ENCODE data around the gene SDCCAG8. TPM values are rescaled to one million over a fixed set of nuclear protein-coding genes. Genes with fewer than 3 reads are reported as not detected.
A peak's percentile ranks its signal among the peaks of the same experiment; 100 is the strongest.

Gene SDCCAG8
- total RNA-seq, 6 experiments from 2014 or later, result 13.4 to 20.6 (median 15.6) TPM

DNA sequence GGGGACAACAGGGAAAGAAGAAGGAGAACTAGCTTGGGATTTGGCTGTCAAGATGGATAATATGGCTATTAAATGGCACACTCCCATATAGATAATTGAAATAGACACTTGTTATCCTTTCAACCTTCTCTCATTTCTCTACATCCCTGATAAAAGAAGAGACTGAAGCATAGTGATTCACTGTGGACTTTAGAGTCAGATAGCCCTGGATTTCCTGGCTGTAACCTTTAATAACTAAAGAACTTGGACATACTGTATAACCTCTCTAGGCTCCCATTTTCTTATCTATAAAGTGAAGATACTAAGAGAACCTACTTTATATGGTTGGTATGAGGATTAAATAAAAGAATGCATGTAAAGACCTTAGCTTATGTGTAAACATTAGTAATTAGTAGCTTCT lies 152.6 kb downstream of the SDCCAG8 start:
- ATAC-seq, result peak in 3 of 4 donors; percentile 28 to 80 (median 47)
- H3K27ac ChIP-seq, result peak overlapping the region in 2 of 3 donors; percentile 3 to 5
- intact Hi-C loops (cut with DNase I), result loop anchor here in 1 of 2 donors (10.0 kb wide), 1 partner anchor 54 kb away; no protein-coding TSS in a partner anchor
- no peak for DNase-seq
- no peak overlapping the region for H3K4me3 ChIP-seq
- H3K27me3 ChIP-seq, result no peaks in the 10 kb centered on the region
- peaks cover 0 to 5% (median 0%) of the 10 kb centered on the region in 4 donors for H3K4me1 ChIP-seq
- no peaks in the 10 kb centered on the region for H3K36me3 ChIP-seq
- TF ChIP-seq POLR2A (IDR thresholded peaks at IDR 0.05), result no peak
- TF ChIP-seq, protein P1, sequence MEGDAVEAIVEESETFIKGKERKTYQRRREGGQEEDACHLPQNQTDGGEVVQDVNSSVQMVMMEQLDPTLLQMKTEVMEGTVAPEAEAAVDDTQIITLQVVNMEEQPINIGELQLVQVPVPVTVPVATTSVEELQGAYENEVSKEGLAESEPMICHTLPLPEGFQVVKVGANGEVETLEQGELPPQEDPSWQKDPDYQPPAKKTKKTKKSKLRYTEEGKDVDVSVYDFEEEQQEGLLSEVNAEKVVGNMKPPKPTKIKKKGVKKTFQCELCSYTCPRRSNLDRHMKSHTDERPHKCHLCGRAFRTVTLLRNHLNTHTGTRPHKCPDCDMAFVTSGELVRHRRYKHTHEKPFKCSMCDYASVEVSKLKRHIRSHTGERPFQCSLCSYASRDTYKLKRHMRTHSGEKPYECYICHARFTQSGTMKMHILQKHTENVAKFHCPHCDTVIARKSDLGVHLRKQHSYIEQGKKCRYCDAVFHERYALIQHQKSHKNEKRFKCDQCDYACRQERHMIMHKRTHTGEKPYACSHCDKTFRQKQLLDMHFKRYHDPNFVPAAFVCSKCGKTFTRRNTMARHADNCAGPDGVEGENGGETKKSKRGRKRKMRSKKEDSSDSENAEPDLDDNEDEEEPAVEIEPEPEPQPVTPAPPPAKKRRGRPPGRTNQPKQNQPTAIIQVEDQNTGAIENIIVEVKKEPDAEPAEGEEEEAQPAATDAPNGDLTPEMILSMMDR (IDR thresholded peaks at IDR 0.05), result no peak
- no peaks in the 10 kb centered on the region for H3K9me3 ChIP-seq

DNA sequence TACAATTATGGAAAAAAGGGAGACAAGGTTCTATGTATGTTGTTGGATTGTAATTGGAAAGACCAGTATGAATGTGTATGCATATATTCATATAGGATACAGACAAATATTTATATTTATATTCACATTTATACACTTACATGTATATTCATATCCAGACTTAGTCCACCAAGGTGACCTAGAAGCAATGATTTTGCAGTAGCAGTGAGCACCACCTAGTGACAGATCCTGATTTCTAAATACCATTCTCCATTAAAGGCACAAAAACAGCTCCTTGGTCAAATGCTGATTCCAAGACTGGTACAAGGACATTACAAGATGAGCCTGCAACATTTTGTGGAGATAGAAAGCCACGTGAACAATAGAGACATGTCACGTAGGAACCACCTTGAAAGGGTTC lies 153.4 kb downstream of the SDCCAG8 start:
- peaks cover 0 to 5% (median 0%) of the 10 kb centered on the region in 4 donors for H3K4me1 ChIP-seq
- intact Hi-C loops (cut with DNase I), result loop anchor here in 1 of 2 donors (10.0 kb wide), 1 partner anchor 54 kb away; no protein-coding TSS in a partner anchor
- TF ChIP-seq POLR2A (IDR thresholded peaks at IDR 0.05), result no peak
- TF ChIP-seq, protein P1 (IDR thresholded peaks at IDR 0.05), result peak; percentile 39 to 68 (median 52)
- H3K27me3 ChIP-seq, result no peaks in the 10 kb centered on the region
- H3K36me3 ChIP-seq, result no peaks in the 10 kb centered on the region
- DNase-seq (no peak), ATAC-seq (peak; percentile 79 to 90 (median 84))
- no peak overlapping the region for H3K27ac ChIP-seq
- H3K4me3 ChIP-seq, result no peak overlapping the region
- 68% methylated on average over 2 of the region's 2 CpGs for WGBS (ENCODE audit: insufficient coverage, low coverage, low lambda C conversion rate, missing lambda C conversion rate)
- no peaks in the 10 kb centered on the region for H3K9me3 ChIP-seq

DNA sequence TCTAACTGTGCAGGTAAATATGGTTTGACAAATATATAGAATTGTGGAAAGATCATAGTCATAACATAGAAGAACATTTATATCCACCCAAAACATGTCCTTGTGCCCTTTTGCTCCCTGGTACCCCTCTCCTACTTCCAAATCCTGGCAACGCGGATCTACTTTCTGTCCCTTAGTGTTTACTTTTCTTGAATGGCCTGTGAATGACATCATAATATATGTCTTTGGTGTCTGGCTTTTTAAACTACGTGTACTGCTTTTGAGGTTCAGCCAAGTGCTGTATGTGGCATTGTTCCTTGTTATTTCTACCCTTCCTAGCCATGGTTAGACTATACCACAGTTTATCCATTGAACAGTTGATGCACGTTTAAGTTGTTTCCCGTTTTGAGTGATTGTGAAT lies 155.6 kb downstream of the SDCCAG8 start:
- Histone ChIP-seq H3K27me3 (no peaks in the 10 kb centered on the region), H3K36me3 (no peaks in the 10 kb centered on the region), H3K4me1 (peaks cover 0 to 10% (median 0%) of the 10 kb centered on the region in 4 donors), H3K9me3 (no peaks in the 10 kb centered on the region), H3K27ac (peak overlapping the region in 1 of 3 donors; percentile 3), H3K4me3 (no peak overlapping the region)
- intact Hi-C loops (cut with DNase I), result no loop called here
- DNase-seq (no peak), ATAC-seq (peak; percentile 46 to 81 (median 58))
- WGBS (ENCODE audit: insufficient coverage, low coverage, low lambda C conversion rate, missing lambda C conversion rate), result 52% methylated on average over 5 of the region's 5 CpGs
- no peak for TF ChIP-seq POLR2A (IDR thresholded peaks at IDR 0.05)
- TF ChIP-seq, protein P1 (IDR thresholded peaks at IDR 0.05), result no peak

DNA sequence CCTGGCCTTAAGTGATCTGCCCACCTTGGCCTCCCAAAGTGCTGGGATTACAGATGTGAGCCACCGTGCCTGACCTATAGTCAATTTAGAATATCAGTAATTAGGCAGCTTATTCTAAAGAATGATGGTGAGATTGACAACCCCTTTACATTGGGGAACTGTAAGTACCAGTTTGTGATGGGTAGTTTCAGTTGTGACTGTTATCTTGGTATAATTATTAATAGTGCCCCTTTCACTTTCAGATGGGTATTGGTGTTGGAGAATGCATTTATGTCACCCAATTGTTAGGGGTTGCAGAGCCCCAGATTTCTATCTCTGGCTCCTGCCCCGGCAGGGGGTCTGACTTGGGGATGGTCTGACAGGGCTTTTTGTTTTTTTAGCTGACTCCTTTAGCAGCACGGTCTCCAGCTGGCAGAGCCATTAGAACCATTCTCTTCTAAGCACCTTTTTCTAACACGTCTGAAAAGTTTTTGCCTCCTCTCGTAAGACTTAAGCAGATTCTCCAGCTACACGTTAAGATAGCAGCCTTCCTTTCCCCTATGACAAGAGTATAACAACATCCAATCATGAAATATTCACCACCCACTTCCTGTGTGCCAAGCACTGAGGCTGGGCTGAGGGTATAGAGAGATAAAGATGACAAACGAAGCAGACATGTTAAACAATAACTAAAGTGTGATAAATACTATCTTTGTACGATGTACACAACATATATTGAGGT lies 157.8 kb downstream of the SDCCAG8 start:
- Histone ChIP-seq H3K27ac (no peak overlapping the region), H3K4me3 (no peak overlapping the region), H3K36me3 (no peaks in the 10 kb centered on the region), H3K9me3 (no peaks in the 10 kb centered on the region), H3K27me3 (no peaks in the 10 kb centered on the region), H3K4me1 (peaks cover 0 to 16% (median 0%) of the 10 kb centered on the region in 4 donors)
- no peak for ATAC-seq
- TF ChIP-seq POLR2A (IDR thresholded peaks at IDR 0.05), result no peak
- TF ChIP-seq, protein P1 (IDR thresholded peaks at IDR 0.05), result no peak
- intact Hi-C loops (cut with DNase I), result no loop called here
- WGBS (ENCODE audit: insufficient coverage, low coverage, low lambda C conversion rate, missing lambda C conversion rate), result 76% methylated on average over 6 of the region's 8 CpGs
- DNase-seq, result no peak
